H1 (cell line): ENCODE measurements around the gene TENT4B. TPM values are rescaled to one million over a fixed set of nuclear protein-coding genes. Genes with fewer than 3 reads are reported as not detected.

Source experiments
- CTCF ChIA-PET: fragments of 300-600 bp; sonication (Branson Sonifier 250); formaldehyde crosslinking; loops from one replicate; lab custom pipeline; 2021; ENCODE audit not compliant: partially characterized antibody; lab: Charles Lee
- POLR2A ChIA-PET: fragments of 300-600 bp; sonication (Branson Sonifier 250); formaldehyde crosslinking; loops from one replicate; lab custom pipeline; 2021; ENCODE audit warnings: inconsistent platforms; ENCODE audit not compliant: partially characterized antibody; lab: Charles Lee
- DNase-seq, 2 experiments: peaks; one replicate each; pipeline versions ENCODE4 v3.0.0 to v3.0.0-alpha.2; 2010 to 2022; ENCODE audit warnings: low spot score in 2 of 2, low read depth in 1 of 2, mixed read lengths in 1 of 2
- FAIRE-seq: peaks from 2 replicates; lab custom pipeline; 2011; peaks lifted over from hg19 to GRCh38; lab: Jason Lieb, UNC
- H2AFZ ChIP-seq: 2 replicates; pipeline ENCODE4 v1.8.1; 2012; ENCODE audit warnings: low read length, inconsistent platforms
- H2AK5ac ChIP-seq: 2 replicates; pipeline ENCODE4 v1.6.1; 2013; ENCODE audit warnings: low read depth, low read length
- H2BK120ac ChIP-seq: replicated peaks from 2 replicates; pipeline ENCODE3; 2013; ENCODE audit warnings: low read depth, low read length, inconsistent platforms
- H2BK12ac ChIP-seq: 2 replicates; pipeline ENCODE4 v1.6.1; 2013; ENCODE audit warnings: low read depth, low read length
- H2BK15ac ChIP-seq: 2 replicates; pipeline ENCODE4 v1.6.1; 2013; ENCODE audit warnings: low read length
- H2BK20ac ChIP-seq: 2 replicates; pipeline ENCODE4 v1.6.1; 2013; ENCODE audit warnings: low read length
- H2BK5ac ChIP-seq: 2 replicates; pipeline ENCODE4 v1.6.1; 2013; ENCODE audit warnings: low read depth, low read length
- H3K14ac ChIP-seq: 2 replicates; pipeline ENCODE4 v1.6.1; 2013; ENCODE audit warnings: inconsistent platforms; ENCODE audit not compliant: insufficient read length
- H3K18ac ChIP-seq: 2 replicates; pipeline ENCODE4 v1.6.1; 2013; ENCODE audit warnings: low read length; ENCODE audit errors: extremely low read depth
- H3K23ac ChIP-seq: 2 replicates; pipeline ENCODE4 v1.6.1; 2013; ENCODE audit warnings: inconsistent platforms; ENCODE audit not compliant: insufficient read length
- H3K23me2 ChIP-seq: 2 replicates; pipeline ENCODE4 v1.6.1; 2013; ENCODE audit warnings: low read depth, low read length
- H3K27ac ChIP-seq: 2 replicates; pipeline ENCODE4 v1.6.1; 2011; ENCODE audit warnings: low read depth, low read length, inconsistent platforms
- H3K27me3 ChIP-seq, 4 experiments: replicated peaks in 1 of 4; 1 replicate in 1 of 4; 2 replicates in 3 of 4; pipeline versions ENCODE4 v1.6.1 to v1.8.1; 2011 to 2013; ENCODE audit warnings: low read length in 3 of 4, mild to moderate bottlenecking in 3 of 4, inconsistent platforms in 2 of 4, mixed read lengths in 2 of 4, moderate library complexity in 1 of 4; ENCODE audit not compliant: control insufficient read depth in 3 of 4, insufficient read depth in 3 of 4; ENCODE audit errors: extremely low read depth in 1 of 4
- H3K36me3 ChIP-seq, 4 experiments: 2 replicates each; pipeline versions ENCODE4 v1.6.1 to v1.8.1; 2011 to 2013; ENCODE audit warnings: mild to moderate bottlenecking in 4 of 4, low read length in 3 of 4, moderate library complexity in 2 of 4, control low read depth in 1 of 4, inconsistent platforms in 1 of 4; ENCODE audit not compliant: insufficient read depth in 4 of 4, control insufficient read depth in 2 of 4
- H3K4ac ChIP-seq: replicated peaks from 2 replicates; pipeline ENCODE3; 2013; ENCODE audit warnings: low read length, low read depth, mixed read lengths, inconsistent platforms; ENCODE audit not compliant: insufficient read length
- H3K4me1 ChIP-seq, 4 experiments: replicated peaks in 1 of 4; 1 replicate in 1 of 4; 2 replicates in 3 of 4; pipeline versions ENCODE4 v1.6.1 to v1.8.1; 2011 to 2013; ENCODE audit warnings: low read length in 3 of 4, inconsistent platforms in 2 of 4, mixed read lengths in 1 of 4; ENCODE audit not compliant: insufficient read depth in 4 of 4, control insufficient read depth in 3 of 4
- H3K4me2 ChIP-seq, 2 experiments: 2 replicates each; pipeline versions ENCODE4 v1.6.1 to v1.8.1; 2011 to 2013; ENCODE audit warnings: low read depth in 2 of 2, low read length in 2 of 2, control low read depth in 1 of 2, inconsistent platforms in 1 of 2, mild to moderate bottlenecking in 1 of 2; ENCODE audit not compliant: insufficient read depth in 1 of 2
- H3K4me3 ChIP-seq, 4 experiments: fragments of 200-600, 300-600 bp in 1 of 4; sonication (generic), shearing (Covaris generic), sonication (Bioruptor Twin) in 1 of 4; 2 replicates each; pipeline versions ENCODE4 v1.5.1 to v1.8.1; 2011 to 2016; ENCODE audit warnings: low read length in 4 of 4, low read depth in 3 of 4, control low read depth in 2 of 4, inconsistent platforms in 2 of 4, mild to moderate bottlenecking in 2 of 4, mixed read lengths in 1 of 4, moderate library complexity in 1 of 4; ENCODE audit not compliant: insufficient read depth in 2 of 4; ENCODE audit errors: extremely low read depth in 1 of 4
- H3K56ac ChIP-seq: replicated peaks from 2 replicates; pipeline ENCODE3; 2013; ENCODE audit warnings: low read depth, mild to moderate bottlenecking, mixed read lengths, low read length, inconsistent platforms; ENCODE audit not compliant: insufficient read length
- H3K79me1 ChIP-seq: 2 replicates; pipeline ENCODE4 v1.6.1; 2013; ENCODE audit warnings: low read depth, low read length, control low read depth
- H3K79me2 ChIP-seq, 2 experiments: 2 replicates each; pipeline versions ENCODE4 v1.6.1 to v1.8.1; 2012 to 2013; ENCODE audit warnings: low read length in 2 of 2, mild to moderate bottlenecking in 2 of 2, inconsistent platforms in 1 of 2; ENCODE audit not compliant: insufficient read depth in 2 of 2, control insufficient read depth in 1 of 2
- H3K9ac ChIP-seq, 4 experiments: replicated peaks in 1 of 4; 1 replicate in 1 of 4; 2 replicates in 3 of 4; pipeline versions ENCODE4 v1.6.1 to v1.8.1; 2011 to 2013; ENCODE audit warnings: low read depth in 3 of 4, low read length in 3 of 4, control low read depth in 2 of 4, mild to moderate bottlenecking in 2 of 4, moderate library complexity in 2 of 4, inconsistent platforms in 1 of 4; ENCODE audit errors: extremely low read depth in 1 of 4
- H3K9me3 ChIP-seq, 2 experiments: 2 replicates each; pipeline versions ENCODE4 v1.6.1 to v1.8.1; 2012 to 2013; ENCODE audit warnings: mild to moderate bottlenecking in 2 of 2, moderate library complexity in 2 of 2, control low read depth in 1 of 2, inconsistent platforms in 1 of 2, low read depth in 1 of 2, low read length in 1 of 2, mixed read lengths in 1 of 2; ENCODE audit not compliant: insufficient read depth in 2 of 2
- H4K20me1 ChIP-seq, 2 experiments: replicated peaks in 1 of 2; 2 replicates each; pipeline versions ENCODE3 to v1.8.1; 2011 to 2013; ENCODE audit warnings: inconsistent platforms in 2 of 2, low read length in 2 of 2, mild to moderate bottlenecking in 1 of 2; ENCODE audit not compliant: insufficient read depth in 2 of 2, control insufficient read depth in 1 of 2
- H4K5ac ChIP-seq: 2 replicates; pipeline ENCODE4 v1.6.1; 2013; ENCODE audit warnings: low read length, low read depth, mixed read lengths, inconsistent platforms; ENCODE audit not compliant: insufficient read length
- H4K8ac ChIP-seq: 2 replicates; pipeline ENCODE4 v1.8.0; 2013; ENCODE audit warnings: mild to moderate bottlenecking, moderate library complexity, low read length, inconsistent platforms; ENCODE audit not compliant: insufficient read depth; ENCODE audit errors: extremely low read depth
- H4K91ac ChIP-seq: replicated peaks from 2 replicates; pipeline ENCODE3; 2013; ENCODE audit warnings: low read length, mixed read lengths, inconsistent platforms; ENCODE audit not compliant: insufficient read length
- GABPA ChIP-seq: IDR thresholded peaks from 2 replicates; pipeline ENCODE4 v1.6.1; 2011; ENCODE audit warnings: mild to moderate bottlenecking, low read length, moderate library complexity, borderline replicate concordance; ENCODE audit not compliant: insufficient read depth
- SIN3A ChIP-seq, 2 experiments: IDR thresholded peaks in 1 of 2; conservative IDR thresholded peaks in 1 of 2; 2 replicates each; pipeline ENCODE4 v1.6.1; 2011 to 2012; ENCODE audit warnings: low read length in 2 of 2, improper control_type of control experiment in 1 of 2, low read depth in 1 of 2, mild to moderate bottlenecking in 1 of 2
- WGBS, 2 experiments: shearing (Covaris generic) in 1 of 2; methylation state at CpG; one replicate each; pipeline versions ENCODE4 v1.1.6 to v1.1.7; 2013 to 2015; ENCODE audit warnings: low lambda C conversion rate in 2 of 2, mixed read lengths in 2 of 2, inconsistent platforms in 1 of 2, low coverage in 1 of 2, missing lambda C conversion rate in 1 of 2; ENCODE audit not compliant: insufficient replicate concordance in 2 of 2, insufficient coverage in 1 of 2, insufficient read length in 1 of 2; ENCODE audit errors: extremely low coverage in 1 of 2, missing lambda C conversion rate in 1 of 2; 5-methylcytosine and 5-hydroxymethylcytosine counted together
- polyA plus RNA-seq, 7 experiments: library from polyadenylated mRNA; depleted of rRNA in 3 of 7; stranded (reverse) in 5 of 7; unstranded in 2 of 7; fragments of >200 nt in 5 of 7; fragments of 200-250 nt in 2 of 7; gene quantifications; 1 replicate in 5 of 7; 2 replicates in 1 of 7; 4 replicates in 1 of 7; pipeline versions ENCODE4 v1.2.1 to v1.2.3, GENCODE V29; 2011 to 2013; ENCODE audit warnings: missing spikeins in 2 of 7, mixed read lengths in 2 of 7
- total RNA-seq: library from RNA; stranded (reverse); fragmentation: NEBNext Ultra II Directional; extraction: Animal tissue kit (Norgen Biotek cat#: 25700); gene quantifications from 2 replicates; pipeline ENCODE4 v1.2.1, GENCODE V29; 2021

TENT4B gene
- total and polyA plus RNA-seq, 2 of the 8 experiments (the other 6 are each of a cell fraction or from before 2014, with no cell fraction given) = 4.2 to 15.7 TPM

GRCh38 chr16:50193594-50193993 is 40.5 kb downstream of the TENT4B start:
- Histone ChIP-seq H3K27ac (no peak overlapping the region), H3K79me1 (no peaks in the 10 kb centered on the region; the same call in none of the 2 replicates), H3K4me2 (no peak overlapping the region), H2BK15ac (no peak overlapping the region), H4K91ac (no peak overlapping the region), H2BK20ac (no peak overlapping the region), H3K36me3 (no peaks in the 10 kb centered on the region), H3K14ac (no peak overlapping the region), H4K8ac (no peak overlapping the region), H3K9ac (no peak overlapping the region), H3K9me3 (no peaks in the 10 kb centered on the region), H3K23ac (no peak overlapping the region), H2BK5ac (no peak overlapping the region), H2AFZ (no peak overlapping the region), H2BK120ac (no peak overlapping the region), H3K18ac (no peak overlapping the region), H2AK5ac (no peak overlapping the region), H3K4me3 (no peak overlapping the region), H4K5ac (no peak overlapping the region), H2BK12ac (no peak overlapping the region), H3K27me3 (no peaks in the 10 kb centered on the region), H3K23me2 (no peaks in the 10 kb centered on the region), H3K79me2 (peaks cover 0 to 29% of the 10 kb centered on the region in 2 experiments; a peak in 2 of 4 replicates), H3K56ac (no peak overlapping the region), H3K4ac (no peak overlapping the region), H3K4me1 (no peaks in the 10 kb centered on the region), H4K20me1 (peaks cover 0 to 3% of the 10 kb centered on the region in 2 experiments)
- 79% methylated on average over 5 of the region's 5 CpGs; no CpG with 5 or more reads in 1 of the 2 experiments for WGBS, 2 experiments
- TF ChIP-seq SIN3A (conservative IDR thresholded peaks at IDR 0.05 in 1 of 2, IDR thresholded peaks at IDR 0.05 in 1 of 2; ENCODE audit: low read depth in 1 of 2, low read length in 2 of 2) (no peak), GABPA (no peak)
- DNase-seq (no peak), FAIRE-seq (no peak)
- ChIA-PET CTCF (no interaction called here), POLR2A (interaction anchor here (1.0 kb wide), 1 partner anchor 41 kb away, joined by 3 read pairs; no protein-coding TSS in a partner anchor)
